ENCODE data around the gene MPC2.

MPC2 gene

GRCh38 chr1:167936930-167937708, at the start of gene MPC2:
Gene MPC2, minus strand, starts transcription at chr1:167937072. Its CDS starts 1,231 bp downstream, at chr1:167935841.
- DNase-seq (ENCODE audit: low read depth, low spot score) = no peak
- H3K9ac ChIP-seq (ENCODE audit: insufficient read length) = peak within 1 kb of the TSS; percentile 95
- H3K4me3 ChIP-seq = peak within 1 kb of the TSS; percentile 87
- H3K9me3 ChIP-seq (ENCODE audit: low read depth, low read length) = no peaks in the 10 kb centered on the region
- TF ChIP-seq EZH2 (IDR thresholded peaks at IDR 0.05) (no peak), POLR2AphosphoS5 (IDR thresholded peaks at IDR 0.05; ENCODE audit: borderline replicate concordance, low read depth, low read length) (peak; percentile 54)
- H3K27ac ChIP-seq = peak within 1 kb of the TSS; percentile 96
- H3K36me3 ChIP-seq (ENCODE audit: insufficient read depth, low read length) = no peaks in the 10 kb centered on the region

GRCh38 chr1:167984886-167985489, 48.1 kb upstream of the MPC2 start:
- Histone ChIP-seq H3K36me3 (ENCODE audit: insufficient read depth, low read length) (peaks cover 9% of the 10 kb centered on the region; the same call in 1 of the 2 replicates), H3K9me3 (ENCODE audit: low read depth, low read length) (no peaks in the 10 kb centered on the region), H3K9ac (ENCODE audit: insufficient read length) (no peak overlapping the region), H3K27ac (no peak overlapping the region), H3K4me3 (no peak overlapping the region)
- TF ChIP-seq POLR2AphosphoS5 (IDR thresholded peaks at IDR 0.05; ENCODE audit: borderline replicate concordance, low read depth, low read length) (no peak), EZH2 (IDR thresholded peaks at IDR 0.05) (no peak), FOXP2 (optimal IDR thresholded peaks at IDR 0.05; ENCODE audit: control extremely low read depth, extremely low read length, insufficient read depth) (no peak)
- no peak for DNase-seq (ENCODE audit: low read depth, low spot score)

GRCh38 chr1:167983797-167984420, 47.0 kb upstream of the MPC2 start:
- TF ChIP-seq EZH2 (IDR thresholded peaks at IDR 0.05) (no peak), FOXP2 (optimal IDR thresholded peaks at IDR 0.05; ENCODE audit: control extremely low read depth, extremely low read length, insufficient read depth) (no peak), POLR2AphosphoS5 (IDR thresholded peaks at IDR 0.05; ENCODE audit: borderline replicate concordance, low read depth, low read length) (no peak)
- H3K27ac ChIP-seq = no peak overlapping the region
- no peak for DNase-seq (ENCODE audit: low read depth, low spot score)
- H3K4me3 ChIP-seq = no peak overlapping the region
- H3K9me3 ChIP-seq (ENCODE audit: low read depth, low read length) = no peaks in the 10 kb centered on the region
- no peak overlapping the region for H3K9ac ChIP-seq (ENCODE audit: insufficient read length)
- H3K36me3 ChIP-seq (ENCODE audit: insufficient read depth, low read length) = peaks cover 9% of the 10 kb centered on the region; the same call in 1 of the 2 replicates

GRCh38 chr1:167981933-167982332, 45.1 kb upstream of the MPC2 start:
- TF ChIP-seq POLR2AphosphoS5 (IDR thresholded peaks at IDR 0.05; ENCODE audit: borderline replicate concordance, low read depth, low read length) (no peak), EZH2 (IDR thresholded peaks at IDR 0.05) (no peak), FOXP2 (optimal IDR thresholded peaks at IDR 0.05; ENCODE audit: control extremely low read depth, extremely low read length, insufficient read depth) (no peak)
- Histone ChIP-seq H3K27ac (no peak overlapping the region), H3K36me3 (ENCODE audit: insufficient read depth, low read length) (peaks cover 19% of the 10 kb centered on the region), H3K4me3 (no peak overlapping the region), H3K9me3 (ENCODE audit: low read depth, low read length) (no peaks in the 10 kb centered on the region), H3K9ac (ENCODE audit: insufficient read length) (no peak overlapping the region)
- DNase-seq (ENCODE audit: low read depth, low spot score) = no peak

GRCh38 chr1:167977245-167977644, 40.4 kb upstream of the MPC2 start:
- no peaks in the 10 kb centered on the region for H3K9me3 ChIP-seq (ENCODE audit: low read depth, low read length)
- H3K36me3 ChIP-seq (ENCODE audit: insufficient read depth, low read length) = peaks cover 33% of the 10 kb centered on the region
- DNase-seq (ENCODE audit: low read depth, low spot score) = no peak
- H3K9ac ChIP-seq (ENCODE audit: insufficient read length) = no peak overlapping the region
- no peak overlapping the region for H3K27ac ChIP-seq
- TF ChIP-seq POLR2AphosphoS5 (IDR thresholded peaks at IDR 0.05; ENCODE audit: borderline replicate concordance, low read depth, low read length) (no peak), EZH2 (IDR thresholded peaks at IDR 0.05) (no peak), FOXP2 (optimal IDR thresholded peaks at IDR 0.05; ENCODE audit: control extremely low read depth, extremely low read length, insufficient read depth) (no peak)
- no peak overlapping the region for H3K4me3 ChIP-seq

- Histone ChIP-seq H3K27ac (no peak overlapping the region), H3K9ac (ENCODE audit: insufficient read length) (no peak overlapping the region), H3K4me3 (no peak overlapping the region), H3K36me3 (ENCODE audit: insufficient read depth, low read length) (peaks cover 29% of the 10 kb centered on the region), H3K9me3 (ENCODE audit: low read depth, low read length) (no peaks in the 10 kb centered on the region)
- TF ChIP-seq POLR2AphosphoS5 (IDR thresholded peaks at IDR 0.05; ENCODE audit: borderline replicate concordance, low read depth, low read length) (no peak), FOXP2 (optimal IDR thresholded peaks at IDR 0.05; ENCODE audit: control extremely low read depth, extremely low read length, insufficient read depth) (no peak), EZH2 (IDR thresholded peaks at IDR 0.05) (no peak)
- DNase-seq (ENCODE audit: low read depth, low spot score) = no peak
These were observed 37.8 kb upstream of the MPC2 start for GRCh38 chr1:167974698-167975097.

GRCh38 chr1:167973832-167974231, 37.0 kb upstream of the MPC2 start:
- Histone ChIP-seq H3K36me3 (ENCODE audit: insufficient read depth, low read length) (peaks cover 29% of the 10 kb centered on the region), H3K4me3 (no peak overlapping the region), H3K9me3 (ENCODE audit: low read depth, low read length) (no peaks in the 10 kb centered on the region), H3K9ac (ENCODE audit: insufficient read length) (no peak overlapping the region), H3K27ac (peak overlapping the region; percentile 45)
- no peak for TF ChIP-seq POLR2AphosphoS5 (IDR thresholded peaks at IDR 0.05; ENCODE audit: borderline replicate concordance, low read depth, low read length)
- no peak for TF ChIP-seq EZH2 (IDR thresholded peaks at IDR 0.05)
- TF ChIP-seq FOXP2 (optimal IDR thresholded peaks at IDR 0.05; ENCODE audit: control extremely low read depth, extremely low read length, insufficient read depth) = no peak
- DNase-seq (ENCODE audit: low read depth, low spot score) = no peak

GRCh38 chr1:167968569-167968968, 31.7 kb upstream of the MPC2 start:
- no peak overlapping the region for H3K4me3 ChIP-seq
- no peaks in the 10 kb centered on the region for H3K36me3 ChIP-seq (ENCODE audit: insufficient read depth, low read length)
- H3K9me3 ChIP-seq (ENCODE audit: low read depth, low read length) = no peaks in the 10 kb centered on the region
- TF ChIP-seq FOXP2 (optimal IDR thresholded peaks at IDR 0.05; ENCODE audit: control extremely low read depth, extremely low read length, insufficient read depth) (no peak), EZH2 (IDR thresholded peaks at IDR 0.05) (no peak), POLR2AphosphoS5 (IDR thresholded peaks at IDR 0.05; ENCODE audit: borderline replicate concordance, low read depth, low read length) (no peak)
- H3K9ac ChIP-seq (ENCODE audit: insufficient read length) = no peak overlapping the region
- DNase-seq (ENCODE audit: low read depth, low spot score) = no peak
- H3K27ac ChIP-seq = no peak overlapping the region
